Naive B cell (primary cell): ENCODE measurements around the gene LIPC. TPM values are rescaled to one million over a fixed set of nuclear protein-coding genes. Genes with fewer than 3 reads are reported as not detected.

Experiments used
- ATAC-seq, 2 donors: fragments of 150-1000 bp; cut with Tn5 transposase; 2 replicates each; pipeline ENCODE4 v1.10.0; 2021; ENCODE audit warnings: low read depth in 2 of 2, mild to moderate bottlenecking in 2 of 2, moderate library complexity in 2 of 2
- DNase-seq: peaks from one replicate; pipeline ENCODE4 v3.0.0; 2022
- H3K27ac Mint-ChIP-seq, 6 donors: one replicate each; pipeline ENCODE4 v1.8.0; 2020 to 2022; ENCODE audit warnings: mild to moderate bottlenecking in 6 of 6, mixed read lengths in 6 of 6, moderate library complexity in 5 of 6, inconsistent platforms in 2 of 6
- H3K27me3 Mint-ChIP-seq, 3 donors: one replicate each; pipeline ENCODE4 v1.8.0; 2021 to 2022; ENCODE audit warnings: mixed read lengths in 3 of 3, mild to moderate bottlenecking in 1 of 3
- H3K36me3 Mint-ChIP-seq, 2 donors: one replicate each; pipeline ENCODE4 v1.8.0; 2020 to 2022; ENCODE audit warnings: mixed read lengths in 2 of 2, inconsistent platforms in 1 of 2, mild to moderate bottlenecking in 1 of 2
- H3K4me1 Mint-ChIP-seq, 3 donors: one replicate each; pipeline ENCODE4 v1.8.0; 2020 to 2022; ENCODE audit warnings: mixed read lengths in 3 of 3, inconsistent platforms in 1 of 3, mild to moderate bottlenecking in 1 of 3, moderate library complexity in 1 of 3
- H3K4me3 Mint-ChIP-seq, 8 donors: one replicate each; pipeline ENCODE4 v1.8.0; 2020 to 2022; ENCODE audit warnings: mild to moderate bottlenecking in 8 of 8, mixed read lengths in 8 of 8, moderate library complexity in 8 of 8, inconsistent platforms in 2 of 8
- H3K9me3 Mint-ChIP-seq, 7 donors: one replicate each; pipeline ENCODE4 v1.8.0; 2020 to 2022; ENCODE audit warnings: mixed read lengths in 7 of 7, mild to moderate bottlenecking in 5 of 7, inconsistent platforms in 2 of 7, moderate library complexity in 1 of 7
- polyA plus RNA-seq, 6 donors: library from polyadenylated mRNA; unstranded; fragments of 300-500 nt; fragmentation: Illumina TruSeq; gene quantifications; one replicate each; pipeline ENCODE4 v1.2.3, GENCODE V29; 2021; ENCODE audit warnings: low read depth in 6 of 6

Gene LIPC
- polyA plus RNA-seq, 6 donors from 2014 or later = 0.33 TPM; not detected in 5

DNA sequence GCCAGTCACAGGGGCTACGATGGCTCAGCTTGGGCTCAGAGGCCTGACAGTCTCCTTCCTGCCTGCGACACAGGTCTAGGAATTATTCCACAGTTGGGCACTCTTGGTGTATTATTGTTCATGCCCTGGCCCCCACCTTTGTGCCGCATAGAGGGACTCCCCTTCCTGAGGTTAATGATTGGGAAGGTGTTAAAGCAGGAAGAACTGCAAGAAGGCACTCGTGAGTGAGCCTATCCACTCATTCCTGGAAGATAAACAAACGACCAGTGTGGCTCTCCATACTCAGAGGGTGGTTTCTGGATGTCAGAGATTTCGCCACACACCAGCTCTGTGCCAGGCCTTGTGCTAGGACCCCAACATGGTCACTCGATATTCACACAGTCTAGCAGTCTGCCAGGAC is 12.3 kb downstream of the LIPC start:
- Mint-ChIP-seq H3K4me1 (no peaks in the 10 kb centered on the region), H3K4me3 (no peak overlapping the region), H3K36me3 (no peaks in the 10 kb centered on the region), H3K27ac (no peak overlapping the region), H3K27me3 (no peaks in the 10 kb centered on the region), H3K9me3 (no peaks in the 10 kb centered on the region)
- DNase-seq (no peak), ATAC-seq (no peak)

DNA sequence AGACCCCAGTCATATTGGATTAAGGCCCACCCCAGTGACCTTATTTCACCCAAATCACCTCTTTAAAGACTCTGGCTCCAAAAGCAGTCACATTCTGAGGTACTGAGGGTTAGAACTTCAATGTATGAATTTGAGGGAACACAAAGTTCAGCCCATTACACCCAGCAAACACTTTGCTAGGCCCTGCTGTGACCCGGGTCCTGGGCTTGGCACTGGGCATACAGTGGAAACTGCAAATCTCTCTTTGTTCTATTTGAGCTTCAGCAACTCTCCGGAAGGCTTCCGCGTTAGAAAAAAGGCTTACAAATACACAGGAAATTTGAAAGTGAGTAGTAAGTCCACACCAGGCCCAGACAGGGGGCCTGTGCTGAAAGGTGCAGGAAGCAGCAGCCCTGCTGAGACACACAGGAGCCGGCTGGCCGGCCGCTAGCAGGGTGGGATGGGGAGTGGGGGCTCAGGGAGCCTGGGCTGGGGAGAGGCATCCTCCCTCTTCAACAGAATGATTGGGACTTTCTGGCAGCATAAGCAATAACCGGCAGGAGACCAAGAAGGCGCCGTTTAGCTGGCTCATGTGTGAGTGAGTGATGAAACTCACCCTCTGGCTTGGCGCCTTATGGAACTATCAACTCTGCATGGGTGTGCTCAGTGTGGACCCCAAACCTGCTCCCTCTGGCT is 13.0 kb downstream of the LIPC start:
- Mint-ChIP-seq H3K27ac (no peak overlapping the region), H3K4me3 (no peak overlapping the region), H3K36me3 (no peaks in the 10 kb centered on the region), H3K4me1 (no peaks in the 10 kb centered on the region), H3K9me3 (no peaks in the 10 kb centered on the region), H3K27me3 (no peaks in the 10 kb centered on the region)
- no peak for DNase-seq
- no peak for ATAC-seq

DNA sequence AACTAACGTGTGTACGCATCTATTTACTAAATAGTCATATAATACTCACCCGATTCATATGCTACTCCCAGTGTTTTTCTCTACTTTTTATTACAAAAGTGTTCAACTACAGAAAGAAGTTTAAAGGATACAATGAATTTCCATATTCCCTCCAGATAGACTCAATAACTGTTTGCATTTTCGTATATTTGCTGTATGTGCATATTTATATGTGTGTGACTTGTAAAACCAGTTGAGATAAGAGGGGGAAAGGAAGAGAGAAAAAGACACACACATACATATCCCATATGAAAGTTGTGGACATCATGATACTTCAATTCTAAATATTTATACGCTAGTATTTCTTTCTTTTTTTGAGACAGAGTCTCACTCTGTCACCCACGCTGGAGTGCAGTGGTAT is 14.1 kb downstream of the LIPC start:
- Mint-ChIP-seq H3K4me3 (no peak overlapping the region), H3K36me3 (no peaks in the 10 kb centered on the region), H3K27ac (no peak overlapping the region), H3K9me3 (no peaks in the 10 kb centered on the region), H3K27me3 (no peaks in the 10 kb centered on the region), H3K4me1 (no peaks in the 10 kb centered on the region)
- DNase-seq (no peak), ATAC-seq (no peak)

DNA sequence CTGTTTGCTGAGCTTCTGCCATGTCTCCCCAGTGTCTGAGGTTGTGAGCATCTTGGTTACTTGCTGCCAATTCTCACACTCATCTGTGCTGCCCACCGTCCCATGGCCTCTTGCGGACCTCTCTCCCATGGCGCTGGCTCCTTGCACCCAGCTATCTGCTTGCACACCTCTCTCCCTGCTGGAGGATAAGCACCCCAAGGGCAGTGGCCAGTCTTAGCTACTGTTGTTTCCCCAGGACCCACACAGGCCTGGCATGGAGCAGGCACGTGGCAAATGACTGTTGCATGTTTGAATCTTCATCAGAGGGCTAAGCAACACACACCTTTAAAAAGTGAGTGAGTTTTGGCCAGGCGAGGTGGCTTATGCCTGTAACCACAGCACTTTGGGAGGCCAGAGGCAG is 14.7 kb downstream of the LIPC start:
- H3K4me3 Mint-ChIP-seq = no peak overlapping the region
- peak overlapping the region in 1 of 6 donors; percentile 7 for H3K27ac Mint-ChIP-seq
- no peaks in the 10 kb centered on the region for H3K9me3 Mint-ChIP-seq
- H3K36me3 Mint-ChIP-seq = no peaks in the 10 kb centered on the region
- no peaks in the 10 kb centered on the region for H3K4me1 Mint-ChIP-seq
- ATAC-seq = no peak
- no peak for DNase-seq
- no peaks in the 10 kb centered on the region for H3K27me3 Mint-ChIP-seq

DNA sequence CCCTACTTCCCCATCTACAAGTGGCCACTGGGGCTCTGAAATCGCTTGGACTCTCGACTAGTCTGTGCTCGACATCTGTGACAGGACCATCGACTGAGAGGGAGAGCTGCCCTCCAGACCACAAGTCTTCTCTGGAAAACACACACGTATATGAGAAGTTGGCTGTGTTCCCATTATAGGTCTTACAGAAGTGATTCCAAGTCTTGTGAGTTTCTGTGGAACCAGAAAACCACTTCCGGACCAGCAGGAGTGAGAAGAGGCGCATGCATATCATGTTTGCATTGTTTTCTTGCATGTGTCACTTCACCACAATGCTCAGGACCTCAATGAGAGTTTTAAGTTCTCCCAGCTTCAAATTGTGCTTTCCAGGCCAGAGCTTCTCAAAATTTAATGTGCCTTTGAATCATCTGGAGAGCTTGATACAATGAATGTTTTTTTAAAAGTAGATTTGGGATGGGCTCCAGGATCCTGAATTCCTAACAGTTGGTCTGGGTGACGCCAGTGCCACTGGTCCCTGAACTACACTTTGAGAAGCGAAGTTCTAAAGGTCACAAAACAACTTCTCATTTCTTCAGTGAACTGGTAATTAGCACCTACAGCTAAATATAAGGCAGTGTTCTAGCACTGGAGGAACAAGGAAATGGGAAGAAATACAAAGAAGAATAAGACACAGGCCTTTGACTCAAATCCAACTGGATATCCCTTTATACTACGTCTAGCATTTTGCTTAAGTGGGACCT is 15.7 kb downstream of the LIPC start:
- DNase-seq = no peak
- H3K27ac Mint-ChIP-seq = peak overlapping the region in 1 of 6 donors; percentile 44
- H3K27me3 Mint-ChIP-seq = no peaks in the 10 kb centered on the region
- no peak for ATAC-seq
- peak overlapping the region in 1 of 8 donors; percentile 16 for H3K4me3 Mint-ChIP-seq
- no peaks in the 10 kb centered on the region for H3K4me1 Mint-ChIP-seq
- H3K9me3 Mint-ChIP-seq = no peaks in the 10 kb centered on the region
- H3K36me3 Mint-ChIP-seq = no peaks in the 10 kb centered on the region

DNA sequence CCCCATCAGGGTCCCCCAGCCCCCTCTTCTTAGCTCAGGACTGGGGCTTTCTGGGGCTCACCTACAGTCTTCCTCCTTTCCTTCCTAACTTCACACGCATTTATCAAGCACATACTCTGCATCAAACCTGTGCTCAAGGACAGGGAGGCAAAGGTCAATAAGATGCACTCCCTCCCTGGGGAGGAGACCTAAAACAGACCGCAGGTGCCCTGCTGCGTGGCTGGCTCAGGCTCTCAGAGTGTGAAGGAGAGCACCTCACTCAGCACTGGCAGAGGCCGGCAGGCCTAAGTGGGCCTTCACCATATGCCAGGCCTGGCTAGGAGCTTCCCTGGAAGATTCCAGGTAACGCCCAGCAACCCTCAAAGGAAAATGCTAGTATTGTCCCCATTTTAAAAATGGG is 16.5 kb downstream of the LIPC start:
- no peak overlapping the region for H3K4me3 Mint-ChIP-seq
- DNase-seq (no peak), ATAC-seq (no peak)
- no peaks in the 10 kb centered on the region for H3K36me3 Mint-ChIP-seq
- no peaks in the 10 kb centered on the region for H3K27me3 Mint-ChIP-seq
- no peaks in the 10 kb centered on the region for H3K4me1 Mint-ChIP-seq
- no peak overlapping the region for H3K27ac Mint-ChIP-seq
- no peaks in the 10 kb centered on the region for H3K9me3 Mint-ChIP-seq

DNA sequence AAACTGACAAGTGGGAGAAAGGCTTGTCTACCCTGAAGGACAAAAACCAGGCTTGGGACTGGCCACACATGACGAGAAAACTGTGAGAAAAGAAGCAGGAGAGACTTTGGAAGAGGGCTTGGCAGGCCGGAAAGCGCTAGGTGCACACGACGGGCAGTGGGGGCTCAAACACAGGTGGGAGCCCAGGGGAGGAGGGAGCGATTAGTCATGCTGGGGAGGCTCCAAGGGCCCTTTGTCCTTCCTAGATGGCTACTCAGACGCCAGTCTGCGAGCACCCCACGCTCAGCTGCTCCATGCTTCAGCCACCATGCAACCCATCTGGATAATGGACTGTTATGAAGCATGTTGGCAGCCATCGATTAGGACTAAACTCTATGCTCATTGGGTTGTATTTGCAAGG is 17.1 kb downstream of the LIPC start:
- Mint-ChIP-seq H3K4me3 (no peak overlapping the region), H3K9me3 (no peaks in the 10 kb centered on the region), H3K27me3 (no peaks in the 10 kb centered on the region), H3K4me1 (no peaks in the 10 kb centered on the region), H3K36me3 (no peaks in the 10 kb centered on the region), H3K27ac (peak overlapping the region in 1 of 6 donors; percentile 5)
- DNase-seq (no peak), ATAC-seq (no peak)

DNA sequence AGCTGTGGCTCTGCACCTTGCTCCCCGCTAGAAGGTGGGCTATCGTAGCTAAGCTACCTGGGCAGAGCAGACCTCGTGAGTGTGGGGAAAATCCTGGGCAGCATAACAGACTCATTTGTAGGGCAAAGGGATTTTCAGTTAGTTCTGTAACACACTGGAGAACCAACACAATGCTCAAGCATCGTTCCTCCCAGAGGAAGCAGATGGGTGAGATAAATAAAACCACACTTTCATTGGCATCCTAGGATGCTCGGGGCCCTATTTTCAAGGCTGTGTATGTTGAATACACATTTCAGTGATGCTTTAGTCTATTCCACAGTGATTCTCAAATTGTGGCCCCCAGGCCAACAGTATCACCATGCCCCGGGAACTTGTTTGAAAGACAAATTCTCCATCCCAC is 20.0 kb downstream of the LIPC start:
- ATAC-seq (no peak), DNase-seq (no peak)
- H3K4me3 Mint-ChIP-seq = no peak overlapping the region
- no peaks in the 10 kb centered on the region for H3K36me3 Mint-ChIP-seq
- peak overlapping the region in 1 of 6 donors; percentile 15 for H3K27ac Mint-ChIP-seq
- H3K4me1 Mint-ChIP-seq = no peaks in the 10 kb centered on the region
- no peaks in the 10 kb centered on the region for H3K27me3 Mint-ChIP-seq
- no peaks in the 10 kb centered on the region for H3K9me3 Mint-ChIP-seq

DNA sequence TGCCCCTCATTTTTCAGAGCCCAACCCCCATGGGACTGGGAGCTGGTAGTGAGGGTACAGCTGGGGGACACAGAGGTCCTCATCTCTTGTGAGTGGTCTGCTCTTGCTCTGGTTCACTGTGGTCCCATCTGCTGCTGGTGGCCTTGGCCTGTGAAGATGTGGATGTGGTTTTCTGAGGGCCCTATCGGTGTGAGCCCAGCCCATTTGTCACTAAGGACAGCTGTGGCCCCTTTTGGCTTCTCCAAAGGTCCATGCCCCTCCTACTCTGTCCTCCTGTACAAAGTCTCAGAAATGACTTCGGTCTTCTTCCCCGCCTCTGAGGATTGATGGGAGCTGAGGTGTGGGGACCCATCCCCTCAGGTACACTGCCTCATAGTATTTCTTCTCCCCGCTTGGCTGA is 21.0 kb downstream of the LIPC start:
- DNase-seq (no peak), ATAC-seq (no peak)
- H3K4me1 Mint-ChIP-seq = no peaks in the 10 kb centered on the region
- peak overlapping the region in 1 of 6 donors; percentile 5 for H3K27ac Mint-ChIP-seq
- no peaks in the 10 kb centered on the region for H3K9me3 Mint-ChIP-seq
- no peaks in the 10 kb centered on the region for H3K36me3 Mint-ChIP-seq
- H3K27me3 Mint-ChIP-seq = no peaks in the 10 kb centered on the region
- no peak overlapping the region for H3K4me3 Mint-ChIP-seq

DNA sequence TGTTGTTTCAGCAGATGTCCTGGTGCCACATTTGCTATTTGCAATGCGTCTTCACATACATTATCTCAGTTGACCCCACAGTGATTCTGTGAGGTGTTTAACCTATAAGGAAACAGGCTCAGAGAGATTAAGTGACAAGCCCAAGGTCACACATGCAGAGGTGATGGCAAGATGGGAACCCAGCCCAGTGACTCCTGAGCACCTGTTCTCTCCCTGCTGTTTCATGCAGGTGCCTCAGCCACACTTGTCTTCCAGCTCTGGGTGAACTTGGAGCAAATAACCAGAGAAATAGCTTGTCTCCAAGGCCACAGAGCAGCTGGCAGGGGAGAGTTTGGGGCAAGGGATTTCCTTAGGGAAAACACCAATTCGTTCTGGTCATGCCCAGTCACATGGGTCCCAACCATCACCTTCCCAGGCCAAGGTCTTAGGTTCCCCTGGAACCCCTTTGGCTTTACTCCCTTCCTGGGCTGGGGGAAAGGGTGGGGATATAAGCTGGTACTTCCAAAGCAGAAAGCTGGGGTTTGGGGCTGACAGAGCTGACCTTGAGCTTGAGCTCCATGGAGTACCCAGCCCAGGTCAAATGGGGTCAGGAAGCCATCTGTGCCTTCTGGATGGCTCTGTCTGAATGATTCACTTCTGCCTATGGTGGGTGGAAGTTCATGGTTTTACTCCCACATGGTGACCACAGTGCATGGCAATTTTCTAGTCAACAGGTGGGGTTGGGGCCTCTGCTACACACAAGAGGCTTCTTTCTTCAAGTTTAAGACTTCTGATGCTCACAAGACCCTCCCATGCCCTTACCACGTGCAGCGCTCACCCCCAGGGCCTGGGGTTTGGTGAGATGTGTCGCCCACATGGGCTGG is 22.4 kb downstream of the LIPC start:
- no peaks in the 10 kb centered on the region for H3K27me3 Mint-ChIP-seq
- peaks cover 0 to under 1% (median 0%) of the 10 kb centered on the region in 3 donors for H3K4me1 Mint-ChIP-seq
- H3K4me3 Mint-ChIP-seq = no peak overlapping the region
- no peaks in the 10 kb centered on the region for H3K36me3 Mint-ChIP-seq
- DNase-seq = no peak
- no peak for ATAC-seq
- no peak overlapping the region for H3K27ac Mint-ChIP-seq
- H3K9me3 Mint-ChIP-seq = no peaks in the 10 kb centered on the region

DNA sequence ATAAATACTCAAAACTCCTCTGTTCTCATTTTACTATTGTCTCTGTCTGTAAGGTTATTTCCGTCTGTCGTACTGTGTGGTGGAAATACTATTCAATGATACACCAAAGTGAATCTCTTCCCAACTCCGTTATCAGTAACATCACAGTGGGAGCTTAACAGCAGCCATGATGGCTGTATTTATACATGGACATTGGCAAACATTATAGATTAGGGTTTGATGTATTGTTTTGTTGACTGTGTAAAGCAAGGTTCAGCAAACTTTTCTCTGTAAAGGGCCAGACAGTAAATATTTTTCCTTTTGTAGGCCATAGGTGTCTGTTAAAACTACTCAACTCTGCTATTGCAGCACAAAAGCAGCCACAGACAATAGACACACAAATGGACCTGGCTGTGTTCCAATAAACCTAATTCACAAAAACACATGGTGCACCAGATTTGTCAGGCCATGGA is 23.2 kb downstream of the LIPC start:
- H3K9me3 Mint-ChIP-seq = no peaks in the 10 kb centered on the region
- H3K36me3 Mint-ChIP-seq = no peaks in the 10 kb centered on the region
- DNase-seq (no peak), ATAC-seq (no peak)
- H3K27ac Mint-ChIP-seq = no peak overlapping the region
- H3K4me1 Mint-ChIP-seq = peaks cover 0 to 6% (median 0%) of the 10 kb centered on the region in 3 donors
- no peak overlapping the region for H3K4me3 Mint-ChIP-seq
- no peaks in the 10 kb centered on the region for H3K27me3 Mint-ChIP-seq

DNA sequence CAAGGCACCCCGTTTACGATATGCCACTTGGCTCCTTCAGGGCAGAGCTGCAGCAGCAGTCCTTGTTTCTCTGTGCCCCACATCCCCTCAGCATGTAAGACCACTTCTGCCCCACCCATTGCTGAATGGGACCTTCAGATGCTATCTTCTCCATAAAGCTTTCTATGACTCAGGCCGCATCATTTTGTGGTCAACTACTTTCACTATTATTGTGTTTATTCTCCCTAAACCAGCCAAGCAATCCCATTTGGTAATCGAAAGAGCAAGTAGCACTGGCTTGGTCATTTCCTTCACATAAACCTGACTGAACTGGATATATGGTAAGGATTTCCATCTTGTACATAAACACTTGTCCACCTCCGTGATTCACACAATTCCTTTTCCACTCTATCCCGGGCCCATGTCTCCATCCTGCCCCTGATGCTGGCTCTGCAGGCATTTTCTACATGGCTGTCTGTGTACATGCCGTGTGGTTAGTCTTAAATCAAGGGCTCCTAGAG is 25.7 kb downstream of the LIPC start:
- ATAC-seq (no peak), DNase-seq (no peak)
- Mint-ChIP-seq H3K27ac (no peak overlapping the region), H3K36me3 (no peaks in the 10 kb centered on the region), H3K27me3 (no peaks in the 10 kb centered on the region), H3K4me1 (peaks cover 0 to 6% (median 0%) of the 10 kb centered on the region in 3 donors), H3K4me3 (no peak overlapping the region), H3K9me3 (no peaks in the 10 kb centered on the region)

DNA sequence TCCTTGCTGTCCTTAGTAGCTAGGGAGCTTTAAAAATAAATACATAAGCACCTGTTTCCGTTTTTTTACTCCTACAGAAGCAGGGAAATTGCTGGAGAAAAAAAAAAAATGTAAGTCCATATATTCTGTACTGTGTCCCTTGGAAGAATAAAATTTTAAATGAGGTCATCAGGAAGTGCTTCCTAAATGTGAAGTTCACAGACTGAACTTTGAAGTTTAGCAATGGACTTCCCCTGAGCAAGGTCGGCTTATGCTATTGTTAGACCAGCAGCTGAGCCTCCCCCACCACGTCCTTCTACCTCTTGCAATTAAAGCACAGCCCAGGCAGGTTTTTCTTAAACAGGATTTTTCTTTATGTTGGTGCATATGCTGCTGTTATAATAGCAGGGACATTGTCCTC is 26.3 kb downstream of the LIPC start:
- ATAC-seq (no peak), DNase-seq (no peak)
- H3K4me3 Mint-ChIP-seq = no peak overlapping the region
- H3K27ac Mint-ChIP-seq = no peak overlapping the region
- no peaks in the 10 kb centered on the region for H3K9me3 Mint-ChIP-seq
- H3K36me3 Mint-ChIP-seq = no peaks in the 10 kb centered on the region
- H3K4me1 Mint-ChIP-seq = peaks cover 0 to 6% (median 0%) of the 10 kb centered on the region in 3 donors
- H3K27me3 Mint-ChIP-seq = no peaks in the 10 kb centered on the region
